Measurements from ENCODE around the gene PIP4P1. TPM values are rescaled to one million over a fixed set of nuclear protein-coding genes. Genes with fewer than 3 reads are reported as not detected.

The PIP4P1 gene
- total and polyA plus RNA-seq, 10 of the 15 experiments (the other 5 are each of a cell fraction or from before 2014, with no cell fraction given): 19.1 to 47.4 (median 39.7) TPM

DNA sequence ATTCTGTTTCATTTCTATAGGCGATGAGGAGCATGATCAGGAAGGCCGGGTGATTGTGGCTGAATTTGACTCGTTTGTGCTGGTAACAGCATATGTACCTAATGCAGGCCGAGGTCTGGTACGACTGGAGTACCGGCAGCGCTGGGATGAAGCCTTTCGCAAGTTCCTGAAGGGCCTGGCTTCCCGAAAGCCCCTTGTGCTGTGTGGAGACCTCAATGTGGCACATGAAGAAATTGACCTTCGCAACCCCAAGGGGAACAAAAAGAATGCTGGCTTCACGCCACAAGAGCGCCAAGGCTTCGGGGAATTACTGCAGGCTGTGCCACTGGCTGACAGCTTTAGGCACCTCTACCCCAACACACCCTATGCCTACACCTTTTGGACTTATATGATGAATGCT lies 4.3 kb downstream of the PIP4P1 start:
- Histone ChIP-seq H3K4me3 (no peak overlapping the region), H3K4me1 (ENCODE audit: control insufficient read depth, insufficient read depth, low read length) (peaks cover 6% of the 10 kb centered on the region), H3K27me3 (replicated peaks in 1 of 2; ENCODE audit: control insufficient read depth in 2 of 2, insufficient read depth in 2 of 2, low read length in 1 of 2) (no peaks in the 10 kb centered on the region), H4K20me1 (ENCODE audit: control insufficient read depth, insufficient read depth) (no peaks in the 10 kb centered on the region), H2AFZ (ENCODE audit: control insufficient read depth, low read depth, low read length) (no peak overlapping the region), H3K9me3 (replicated peaks; ENCODE audit: control insufficient read depth, insufficient read depth, low read length) (no peaks in the 10 kb centered on the region), H3K9ac (ENCODE audit: control insufficient read depth, insufficient read depth, low read length) (no peak overlapping the region), H3K27ac (ENCODE audit: control insufficient read depth, insufficient read depth) (no peak overlapping the region), H3K4me2 (ENCODE audit: control insufficient read depth, insufficient read depth) (peak overlapping the region; percentile 43; the same call in 1 of the 2 replicates), H3K79me2 (ENCODE audit: control insufficient read depth, insufficient read depth, low read length) (peaks cover 57% of the 10 kb centered on the region), H3K36me3 (ENCODE audit: control insufficient read depth in 2 of 2, insufficient read depth in 2 of 2, low read length in 1 of 2) (peaks cover 12 to 27% of the 10 kb centered on the region in 2 experiments)
- 91% methylated on average over 13 of the region's 13 CpGs for WGBS (ENCODE audit: insufficient coverage, insufficient replicate concordance, low lambda C conversion rate, missing lambda C conversion rate)
- ChIA-PET SMC1A (ENCODE audit: uncharacterized antibody, unreplicated experiment) (interaction anchor here (2.6 to 3.0 kb wide), 3 partner anchors 36 to 129 kb away, joined by 9 to 27 read pairs (median 17); no protein-coding TSS in a partner anchor), POLR2A (no interaction called here), RAD21 (ENCODE audit: unreplicated experiment) (interaction anchor here (2.9 kb wide), 1 partner anchor 42 kb away, joined by 17 read pairs; no protein-coding TSS in a partner anchor), CTCF (interaction anchor here (1.8 to 4.7 kb wide), 3 partner anchors 13 to 43 kb away, joined by 5 to 48 read pairs (median 9); partner anchors contain the start of gene TEP1)
- DNase-seq (ENCODE audit: low read depth, low spot score): no peak
- ATAC-seq: no peak
- in situ Hi-C loops (cut with MboI): no loop called here
- TF ChIP-seq NKRF (conservative IDR thresholded peaks at IDR 0.05): no peak
- TF ChIP-seq POLR2A (IDR thresholded peaks at IDR 0.05; ENCODE audit: low read depth, low read length): peak; percentile 52; the same call in 1 of the 2 replicates
- peak; percentile 66; the same call in 1 of the 2 replicates for TF ChIP-seq POLR2AphosphoS2 (IDR thresholded peaks at IDR 0.05; ENCODE audit: low read depth, low read length)
- peak; percentile 40 for TF ChIP-seq POLR2AphosphoS5 (IDR thresholded peaks at IDR 0.05; ENCODE audit: low read length)
- peak; percentile 28 for TF ChIP-seq MTA3 (IDR thresholded peaks at IDR 0.05; ENCODE audit: borderline replicate concordance, low read length)
- FAIRE-seq: no peak
- intact Hi-C loops (cut with micrococcal nuclease; ENCODE audit: unreplicated experiment): no loop called here
- no TSS peak for BruUV-seq (replicated peaks)
